A673 (cell line): ENCODE results near the gene KLHL18. TPM values are rescaled to one million over a fixed set of nuclear protein-coding genes. Genes with fewer than 3 reads are reported as not detected.

ENCODE experiments used
- BruUV-seq: library from RNA; stranded (reverse); fragments of 400-500 nt; replicated peaks from 2 replicates; lab custom pipeline; 2021; lab: Mats Ljungman, UMichigan
- CTCF ChIA-PET: fragments of 300-600 bp; sonication (Branson Sonifier 250); formaldehyde crosslinking; loops from one replicate; lab custom pipeline; 2022; ENCODE audit warnings: antibody characterized with exemption; lab: Charles Lee
- POLR2A ChIA-PET: fragments of 300-600 bp; sonication (Branson Sonifier 250); formaldehyde crosslinking; loops from one replicate; lab custom pipeline; 2022; ENCODE audit warnings: antibody characterized with exemption; ENCODE audit not compliant: low non-redundant PET; lab: Charles Lee
- DNase-seq: peaks from one replicate; pipeline ENCODE4 v3.0.0-alpha.2; 2015; ENCODE audit warnings: low spot score
- H3K27ac ChIP-seq: fragments of 200-600 bp; sonication (generic); 2 replicates; pipeline ENCODE4 v1.5.1; 2016; ENCODE audit warnings: mixed run types, low read depth, mild to moderate bottlenecking, mixed read lengths, antibody characterized with exemption, low read length; ENCODE audit not compliant: poor library complexity, severe bottlenecking
- H3K27me3 ChIP-seq: fragments of 200-600 bp; sonication (generic); replicated peaks from 2 replicates; pipeline ENCODE4 v1.6.1; 2017; ENCODE audit warnings: mixed run types, low read depth, mild to moderate bottlenecking, mixed read lengths, antibody characterized with exemption, low read length; ENCODE audit not compliant: insufficient read depth, poor library complexity
- H3K36me3 ChIP-seq: fragments of 200-600 bp; sonication (generic); 2 replicates; pipeline ENCODE4 v1.6.1; 2016; ENCODE audit warnings: mixed run types, mild to moderate bottlenecking, mixed read lengths, antibody characterized with exemption, low read length; ENCODE audit not compliant: insufficient read depth, poor library complexity, severe bottlenecking
- H3K4me1 ChIP-seq: fragments of 200-600 bp; sonication (generic); 2 replicates; pipeline ENCODE4 v1.6.1; 2017; ENCODE audit warnings: mixed run types, mild to moderate bottlenecking, mixed read lengths, antibody characterized with exemption, low read length; ENCODE audit not compliant: insufficient read depth, poor library complexity, severe bottlenecking
- H3K4me3 ChIP-seq: fragments of 200-600 bp; sonication (generic); 2 replicates; pipeline ENCODE4 v1.5.1; 2016; ENCODE audit warnings: low read depth, mixed run types, mild to moderate bottlenecking, mixed read lengths, low read length; ENCODE audit not compliant: poor library complexity, severe bottlenecking
- H3K9me3 ChIP-seq: fragments of 200-600 bp; sonication (generic); 2 replicates; pipeline ENCODE4 v1.6.1; 2016; ENCODE audit warnings: mixed run types, low read depth, mild to moderate bottlenecking, mixed read lengths, antibody characterized with exemption, low read length; ENCODE audit not compliant: poor library complexity, severe bottlenecking
- CTCF ChIP-seq: fragments of 300-800, 200-600 bp; sonication (generic); conservative IDR thresholded peaks from 2 replicates; pipeline ENCODE4 v1.5.1; 2017; ENCODE audit warnings: low read depth, mild to moderate bottlenecking, antibody characterized with exemption, low read length, moderate library complexity, mixed read lengths
- EZH2 ChIP-seq: fragments of 200-600 bp; sonication (generic); IDR thresholded peaks from 2 replicates; pipeline ENCODE4 v1.6.1; 2017; ENCODE audit warnings: borderline replicate concordance, low read depth, mild to moderate bottlenecking, mixed read lengths, antibody characterized with exemption, low read length; ENCODE audit not compliant: poor library complexity, severe bottlenecking
- intact Hi-C: fragments of 100-400 bp; cut with micrococcal nuclease; formaldehyde crosslinking; loops from one replicate; pipeline ENCODE4 v1.10.0; 2022; ENCODE audit not compliant: unreplicated experiment
- total RNA-seq: library from RNA; stranded (reverse); gene quantifications from 2 replicates; pipeline ENCODE4 v1.2.3, GENCODE V29; 2021

Gene KLHL18
- total RNA-seq, 1 experiment from 2014 or later, result 22.6 TPM

DNA sequence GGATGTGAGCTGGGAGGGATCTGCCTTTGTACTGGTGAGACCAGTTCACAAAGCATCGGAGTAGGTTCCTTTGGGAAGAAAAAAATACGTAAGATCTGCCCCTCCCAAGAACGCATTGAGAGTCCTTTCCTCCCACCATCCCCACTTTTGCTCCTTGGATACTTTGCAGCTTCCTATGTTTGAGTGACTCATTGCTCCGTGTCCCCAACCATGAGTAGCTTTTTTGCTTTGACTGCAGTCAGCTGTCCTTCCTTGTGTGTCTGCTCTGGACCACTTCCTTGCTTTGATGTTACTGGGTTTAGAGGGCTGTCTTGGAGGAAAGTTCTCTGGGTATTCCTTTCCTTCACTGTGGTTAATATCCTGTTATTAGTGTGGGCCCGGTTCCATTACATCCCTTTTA is 54.9 kb downstream of the KLHL18 start:
- CTCF ChIA-PET, result no interaction called here
- Histone ChIP-seq H3K4me3 (no peak overlapping the region), H3K36me3 (peaks cover 8% of the 10 kb centered on the region), H3K4me1 (no peaks in the 10 kb centered on the region), H3K9me3 (no peaks in the 10 kb centered on the region), H3K27me3 (no peaks in the 10 kb centered on the region), H3K27ac (no peak overlapping the region)
- DNase-seq, result no peak
- POLR2A ChIA-PET, result no interaction called here
- no peak for TF ChIP-seq CTCF
- TF ChIP-seq EZH2, result no peak
- intact Hi-C loops, result no loop called here
- BruUV-seq, result no TSS peak

DNA sequence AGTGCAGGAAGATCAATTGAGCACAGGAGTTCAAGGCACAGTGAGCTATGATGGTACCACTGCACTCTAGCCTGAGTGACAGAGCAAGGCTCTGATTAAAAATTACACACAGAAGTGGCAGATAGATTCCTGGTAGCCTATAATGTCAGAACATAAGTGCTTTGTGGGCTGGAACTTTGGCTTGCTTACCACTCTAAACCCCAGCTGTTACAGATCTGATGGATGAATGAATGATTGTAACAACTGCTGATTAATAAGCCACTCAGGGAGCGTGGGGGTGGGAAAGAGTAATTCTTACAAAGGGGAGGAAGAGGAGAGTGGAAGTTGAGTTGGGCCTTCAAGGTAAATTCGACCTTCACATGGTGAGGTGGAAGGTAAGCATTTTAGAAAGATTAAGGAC is 57.2 kb downstream of the KLHL18 start:
- CTCF ChIA-PET, result no interaction called here
- H3K4me1 ChIP-seq, result no peaks in the 10 kb centered on the region
- intact Hi-C loops, result no loop called here
- POLR2A ChIA-PET, result no interaction called here
- H3K36me3 ChIP-seq, result peaks cover 6% of the 10 kb centered on the region
- BruUV-seq, result no TSS peak
- no peak overlapping the region for H3K27ac ChIP-seq
- no peak for DNase-seq
- no peak overlapping the region for H3K4me3 ChIP-seq
- no peaks in the 10 kb centered on the region for H3K27me3 ChIP-seq
- TF ChIP-seq EZH2 (no peak), CTCF (no peak)
- no peaks in the 10 kb centered on the region for H3K9me3 ChIP-seq

DNA sequence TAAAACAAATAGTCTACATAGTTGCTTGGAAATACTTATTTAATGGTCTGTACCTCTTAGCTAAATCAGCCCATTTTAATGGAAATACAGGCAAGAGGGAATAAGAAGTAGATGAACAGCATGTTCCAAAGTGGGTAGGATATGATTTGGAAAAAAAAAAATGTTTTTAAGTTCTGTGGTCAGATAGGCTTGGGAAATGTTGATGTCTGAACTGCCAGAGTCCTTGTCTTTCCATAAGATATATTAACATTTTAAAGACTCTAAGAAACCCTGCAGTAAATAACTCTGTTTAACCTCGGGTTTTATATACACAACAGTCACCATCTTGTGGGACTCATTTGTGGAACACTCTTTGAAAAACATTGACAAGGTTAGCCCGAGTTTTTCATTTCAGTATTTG is 58.1 kb downstream of the KLHL18 start:
- Histone ChIP-seq H3K27me3 (no peaks in the 10 kb centered on the region), H3K9me3 (no peaks in the 10 kb centered on the region), H3K27ac (no peak overlapping the region), H3K4me1 (no peaks in the 10 kb centered on the region), H3K36me3 (peaks cover 6% of the 10 kb centered on the region), H3K4me3 (no peak overlapping the region)
- intact Hi-C loops, result no loop called here
- no peak for DNase-seq
- POLR2A ChIA-PET, result no interaction called here
- no peak for TF ChIP-seq EZH2
- TF ChIP-seq CTCF, result no peak
- BruUV-seq, result no TSS peak
- CTCF ChIA-PET, result no interaction called here
